WERI-Rb-1 (cell line): ENCODE data around the gene WNK2.
A peak's percentile ranks its signal among the peaks of the same experiment; 100 is the strongest.

ENCODE experiments used
- DNase-seq: peaks from one replicate; pipeline ENCODE4 v3.0.0-alpha.2; 2020
- H3K27ac ChIP-seq: fragments of 250-450 bp; sonication (Bioruptor Pico); 2 replicates; pipeline ENCODE4 v1.5.1; 2020; ENCODE audit warnings: mild to moderate bottlenecking, moderate library complexity
- H3K27me3 ChIP-seq: fragments of 250-450 bp; sonication (Bioruptor Pico); 2 replicates; pipeline ENCODE4 v1.5.1; 2021; ENCODE audit warnings: mild to moderate bottlenecking, low read depth, moderate library complexity; ENCODE audit not compliant: insufficient read depth, severe bottlenecking
- H3K36me3 ChIP-seq: fragments of 250-450 bp; sonication (Bioruptor Pico); 2 replicates; pipeline ENCODE4 v1.5.1; 2020; ENCODE audit warnings: mild to moderate bottlenecking, moderate library complexity
- H3K4me3 ChIP-seq: 2 replicates; pipeline ENCODE4 v1.5.1; 2011; ENCODE audit warnings: low read depth, mild to moderate bottlenecking, control low read depth, low read length
- H3K9me3 ChIP-seq: fragments of 250-450 bp; sonication (Bioruptor Pico); 2 replicates; pipeline ENCODE4 v1.5.1; 2021; ENCODE audit warnings: mild to moderate bottlenecking, moderate library complexity; ENCODE audit not compliant: severe bottlenecking
- TF ChIP-seq, protein P1 (sequence below): IDR thresholded peaks from 2 replicates; pipeline ENCODE4 v1.5.1; 2011; ENCODE audit warnings: low read depth, mild to moderate bottlenecking, control low read depth, inconsistent platforms, low read length

WNK2 gene

DNA sequence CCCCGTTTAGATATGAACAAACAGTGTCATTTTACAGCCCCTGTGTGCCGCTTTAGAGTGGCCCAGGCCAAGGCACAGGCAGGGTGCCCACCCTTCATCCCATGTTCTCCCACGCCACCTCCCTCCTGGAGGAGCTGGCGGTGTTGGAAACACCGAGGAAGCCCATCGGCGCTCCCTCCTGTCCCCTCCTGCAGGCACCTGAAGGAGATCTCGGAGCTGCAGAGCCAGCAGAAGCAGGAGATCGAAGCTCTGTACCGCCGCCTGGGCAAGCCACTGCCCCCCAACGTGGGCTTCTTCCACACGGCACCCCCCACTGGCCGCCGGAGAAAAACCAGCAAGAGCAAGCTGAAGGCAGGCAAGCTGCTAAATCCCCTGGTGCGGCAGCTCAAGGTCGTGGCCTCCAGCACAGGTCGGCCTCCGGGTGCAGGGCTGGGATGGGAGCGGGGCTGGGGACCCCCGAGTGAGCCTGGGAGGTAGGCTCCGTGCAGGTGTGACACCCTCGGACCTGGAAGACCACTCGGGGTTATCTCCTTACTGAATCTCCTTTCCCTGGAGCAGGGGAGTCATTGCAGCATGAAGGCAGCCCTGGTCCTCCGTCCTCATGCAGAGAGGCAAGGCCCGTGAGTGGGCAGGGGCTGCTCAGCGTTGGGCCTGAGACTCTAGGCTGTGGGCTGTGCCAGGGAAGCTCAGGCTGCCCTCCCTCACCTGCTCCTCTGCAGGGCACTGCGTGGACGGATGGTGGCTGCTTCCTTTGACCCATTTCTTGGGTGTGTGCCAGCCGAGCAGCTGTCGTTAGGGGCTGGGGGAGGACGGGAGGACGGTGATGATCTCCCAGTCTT lies 113.9 kb downstream of the WNK2 start:
- peaks cover 3% of the 10 kb centered on the region; the same call in 1 of the 2 replicates for H3K36me3 ChIP-seq
- no peaks in the 10 kb centered on the region for H3K9me3 ChIP-seq
- TF ChIP-seq, protein P1, sequence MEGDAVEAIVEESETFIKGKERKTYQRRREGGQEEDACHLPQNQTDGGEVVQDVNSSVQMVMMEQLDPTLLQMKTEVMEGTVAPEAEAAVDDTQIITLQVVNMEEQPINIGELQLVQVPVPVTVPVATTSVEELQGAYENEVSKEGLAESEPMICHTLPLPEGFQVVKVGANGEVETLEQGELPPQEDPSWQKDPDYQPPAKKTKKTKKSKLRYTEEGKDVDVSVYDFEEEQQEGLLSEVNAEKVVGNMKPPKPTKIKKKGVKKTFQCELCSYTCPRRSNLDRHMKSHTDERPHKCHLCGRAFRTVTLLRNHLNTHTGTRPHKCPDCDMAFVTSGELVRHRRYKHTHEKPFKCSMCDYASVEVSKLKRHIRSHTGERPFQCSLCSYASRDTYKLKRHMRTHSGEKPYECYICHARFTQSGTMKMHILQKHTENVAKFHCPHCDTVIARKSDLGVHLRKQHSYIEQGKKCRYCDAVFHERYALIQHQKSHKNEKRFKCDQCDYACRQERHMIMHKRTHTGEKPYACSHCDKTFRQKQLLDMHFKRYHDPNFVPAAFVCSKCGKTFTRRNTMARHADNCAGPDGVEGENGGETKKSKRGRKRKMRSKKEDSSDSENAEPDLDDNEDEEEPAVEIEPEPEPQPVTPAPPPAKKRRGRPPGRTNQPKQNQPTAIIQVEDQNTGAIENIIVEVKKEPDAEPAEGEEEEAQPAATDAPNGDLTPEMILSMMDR = peak; percentile 63
- peak; percentile 77 for DNase-seq
- H3K27me3 ChIP-seq = no peaks in the 10 kb centered on the region
- peak overlapping the region; percentile 94 for H3K27ac ChIP-seq
- no peak overlapping the region for H3K4me3 ChIP-seq

DNA sequence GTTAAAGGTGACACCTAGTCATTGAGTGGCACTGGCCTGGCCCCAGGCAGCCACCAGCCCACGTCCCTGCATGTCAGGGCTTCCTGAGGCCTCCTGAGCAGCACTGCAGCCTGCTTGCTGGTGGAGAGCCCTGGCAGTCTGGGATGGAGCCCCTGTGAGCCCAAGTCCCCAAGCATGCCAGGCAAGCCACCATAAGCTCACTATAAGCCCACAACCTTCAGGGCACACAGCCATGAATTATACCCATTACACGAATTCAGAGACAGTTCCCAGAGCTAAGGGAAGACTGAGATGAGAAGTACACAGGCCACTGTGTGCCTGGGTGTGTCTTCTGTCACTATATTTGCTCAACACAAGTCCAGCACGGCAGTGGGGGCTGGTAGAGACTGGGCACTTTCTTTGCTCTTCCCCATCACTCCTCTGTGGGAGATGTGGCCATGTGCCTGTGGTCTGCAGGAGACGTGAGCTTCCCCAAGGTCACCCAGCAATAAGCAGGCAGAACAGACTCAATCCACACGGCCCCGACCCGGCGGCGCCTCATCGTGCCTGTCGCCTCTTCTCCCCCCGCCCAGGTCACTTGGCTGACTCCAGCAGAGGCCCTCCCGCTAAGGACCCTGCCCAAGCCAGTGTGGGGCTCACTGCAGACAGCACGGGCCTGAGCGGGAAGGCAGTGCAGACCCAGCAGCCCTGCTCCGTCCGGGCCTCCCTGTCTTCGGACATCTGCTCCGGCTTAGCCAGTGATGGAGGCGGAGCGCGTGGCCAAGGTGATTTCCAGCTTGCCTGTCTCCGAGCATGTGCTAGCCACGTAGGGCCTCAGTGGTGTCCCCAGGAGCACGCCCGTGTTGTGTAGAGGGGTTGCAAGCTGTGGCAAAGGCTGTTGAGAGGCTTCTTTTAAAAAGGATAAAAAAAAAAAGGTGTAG lies 114.8 kb downstream of the WNK2 start:
- Histone ChIP-seq H3K27ac (peak overlapping the region; percentile 94), H3K9me3 (no peaks in the 10 kb centered on the region)
- TF ChIP-seq, protein P1 = no peak

DNA sequence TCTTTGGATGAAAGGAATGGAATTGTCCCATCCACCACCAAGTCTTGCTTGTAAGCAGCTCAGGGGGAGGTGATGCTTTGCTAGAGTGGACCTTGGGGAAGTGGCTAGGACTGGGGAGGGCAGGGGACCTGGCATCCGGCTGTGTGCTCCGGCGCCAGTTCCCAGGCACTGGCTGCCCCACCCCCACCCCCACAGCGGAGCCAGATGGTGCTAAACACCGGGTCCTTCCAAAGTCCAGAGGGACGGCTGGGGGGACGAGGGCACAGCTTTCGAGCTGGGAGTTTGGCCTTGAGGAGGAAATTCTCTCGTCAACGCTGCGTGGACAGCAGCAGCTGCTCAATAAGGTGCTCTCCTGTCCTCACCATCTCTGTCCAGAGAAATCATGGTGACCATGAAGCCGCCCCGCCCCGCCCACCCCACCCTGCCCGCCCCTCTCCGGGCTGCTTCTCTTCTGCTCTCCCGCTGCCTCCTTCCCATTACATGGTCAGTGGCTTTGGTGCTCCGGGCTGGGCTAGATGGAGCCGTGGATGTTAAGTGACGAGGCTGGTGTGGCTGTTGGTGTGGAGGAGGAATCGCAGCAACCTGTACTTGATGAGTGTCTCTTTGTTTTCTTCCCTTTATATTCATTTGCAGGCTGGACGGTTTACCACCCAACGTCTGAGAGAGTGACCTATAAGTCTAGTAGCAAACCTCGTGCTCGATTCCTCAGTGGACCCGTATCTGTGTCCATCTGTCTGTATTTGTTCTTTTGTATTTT lies 115.7 kb downstream of the WNK2 start:
- DNase-seq = peak; percentile 84
- H3K27ac ChIP-seq = peak overlapping the region; percentile 94
- TF ChIP-seq, protein P1 = no peak

More for the DNA sequence above, 114.8 kb downstream of the WNK2 start:
- H3K36me3 ChIP-seq = peaks cover 3% of the 10 kb centered on the region; the same call in 1 of the 2 replicates
- peak overlapping the region; percentile 7 for H3K4me3 ChIP-seq
- no peaks in the 10 kb centered on the region for H3K27me3 ChIP-seq
- peak; percentile 87 for DNase-seq

DNA sequence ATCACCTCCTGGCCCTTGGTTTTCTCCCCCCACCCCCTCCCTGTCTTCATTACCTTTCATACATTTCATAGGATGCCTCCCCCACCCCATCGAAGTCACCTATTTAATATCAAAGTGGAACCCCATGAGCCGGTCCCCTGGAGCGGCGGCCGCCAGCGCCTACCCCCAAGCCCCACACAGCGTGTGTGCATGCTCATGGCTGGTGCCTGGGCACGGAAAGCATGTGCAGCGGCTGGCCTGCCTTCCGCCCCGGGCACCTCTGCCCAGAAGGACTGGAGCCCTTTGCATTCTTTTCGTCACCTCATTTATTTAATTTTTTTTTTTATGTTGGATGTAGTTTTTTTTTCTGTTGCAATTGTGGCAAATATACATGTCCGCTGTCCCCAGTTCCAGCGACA lies 116.2 kb downstream of the WNK2 start:
- peak overlapping the region; percentile 94 for H3K27ac ChIP-seq
- H3K4me3 ChIP-seq = no peak overlapping the region
- TF ChIP-seq, protein P1 = no peak
- DNase-seq = no peak
- peaks cover 3% of the 10 kb centered on the region; the same call in 1 of the 2 replicates for H3K36me3 ChIP-seq
- H3K9me3 ChIP-seq = no peaks in the 10 kb centered on the region
- no peaks in the 10 kb centered on the region for H3K27me3 ChIP-seq

More for the DNA sequence above, 115.7 kb downstream of the WNK2 start:
- peak overlapping the region; percentile 7 for H3K4me3 ChIP-seq
- H3K9me3 ChIP-seq = no peaks in the 10 kb centered on the region
- H3K27me3 ChIP-seq = no peaks in the 10 kb centered on the region
- peaks cover 3% of the 10 kb centered on the region; the same call in 1 of the 2 replicates for H3K36me3 ChIP-seq

DNA sequence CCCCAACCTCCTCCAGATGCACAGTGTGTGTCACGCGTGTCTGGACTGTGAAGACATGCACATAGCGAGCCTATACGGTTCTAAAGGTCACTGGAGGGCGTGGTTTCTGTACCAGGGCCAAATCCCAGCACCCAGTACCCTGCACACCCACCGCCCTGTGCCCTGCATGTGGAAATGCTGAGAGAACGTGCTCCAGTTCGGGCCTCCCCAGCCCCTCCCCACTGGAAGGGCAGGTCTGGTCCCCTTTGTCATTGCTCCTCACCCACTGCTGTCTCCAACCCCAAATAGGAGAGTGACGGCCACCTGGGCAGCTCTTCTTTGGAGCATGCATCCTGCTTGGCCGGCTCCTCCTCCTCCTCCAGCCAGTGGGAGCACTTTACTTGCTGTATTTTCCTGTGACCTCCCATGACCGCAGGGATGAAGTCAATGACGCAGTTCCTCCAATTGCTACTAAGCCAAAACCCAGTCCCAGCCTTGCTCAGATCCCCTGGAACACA lies 116.7 kb downstream of the WNK2 start:
- H3K9me3 ChIP-seq = no peaks in the 10 kb centered on the region
- peak; percentile 60 for DNase-seq
- no peaks in the 10 kb centered on the region for H3K27me3 ChIP-seq
- TF ChIP-seq, protein P1 = no peak
- H3K4me3 ChIP-seq = no peak overlapping the region
- H3K27ac ChIP-seq = peak overlapping the region; percentile 94
- peaks cover 3% of the 10 kb centered on the region; the same call in 1 of the 2 replicates for H3K36me3 ChIP-seq
